Heart left ventricle (tissue), 16 donors: ENCODE measurements around the gene ITK. TPM values are rescaled to one million over a fixed set of nuclear protein-coding genes. Genes with fewer than 3 reads are reported as not detected.

ENCODE experiments used
- ATAC-seq, 4 donors: fragments of 200-7000 bp; cut with Tn5 transposase; one replicate each; pipeline ENCODE4 v1.9.1; 2020 to 2022; ENCODE audit warnings: moderate library complexity in 4 of 4, mild to moderate bottlenecking in 3 of 4, moderate number of reproducible peaks in 1 of 4
- DNase-seq, 5 donors: peaks; one replicate each; pipeline ENCODE4 v3.0.0-alpha.2; 2020
- H3K27ac ChIP-seq, 12 donors: fragments of 200-600 bp; sonication (generic) in 4 of 12; one replicate each; pipeline versions ENCODE4 v1.5.0 to v1.8.0; 2016 to 2022; ENCODE audit warnings: mild to moderate bottlenecking in 2 of 12
- H3K27me3 ChIP-seq, 9 donors: fragments of 200-600 bp; sonication (generic) in 2 of 9; one replicate each; pipeline versions ENCODE4 v1.5.1 to v1.8.0; 2016 to 2022; ENCODE audit warnings: mild to moderate bottlenecking in 3 of 9
- H3K36me3 ChIP-seq, 9 donors: fragments of 200-600 bp; sonication (generic) in 2 of 9; one replicate each; pipeline versions ENCODE4 v1.5.0 to v1.8.0; 2018 to 2022; ENCODE audit warnings: mild to moderate bottlenecking in 2 of 9
- H3K4me1 ChIP-seq, 12 donors: fragments of 200-600 bp; sonication (generic) in 4 of 12; one replicate each; pipeline versions ENCODE4 v1.5.0 to v1.8.0; 2016 to 2022; ENCODE audit warnings: mild to moderate bottlenecking in 3 of 12
- H3K4me3 ChIP-seq, 12 donors: fragments of 200-600 bp; sonication (generic) in 4 of 12; one replicate each; pipeline versions ENCODE4 v1.5.0 to v1.8.0; 2017 to 2022; ENCODE audit warnings: mild to moderate bottlenecking in 9 of 12, moderate library complexity in 4 of 12
- H3K9me3 ChIP-seq, 12 donors: fragments of 200-600 bp; sonication (generic) in 4 of 12; one replicate each; pipeline versions ENCODE4 v1.5.0 to v1.8.0; 2016 to 2022; ENCODE audit warnings: mild to moderate bottlenecking in 1 of 12
- CTCF ChIP-seq, 12 donors: fragments of 200-600 bp; sonication (generic) in 4 of 12; IDR thresholded peaks; one replicate each; pipeline versions ENCODE4 v1.5.0 to v1.8.0; 2018 to 2022; ENCODE audit warnings: antibody characterized with exemption in 12 of 12, mild to moderate bottlenecking in 5 of 12
- POLR2A ChIP-seq, 2 donors: fragments of 450-650 bp; IDR thresholded peaks; one replicate each; pipeline ENCODE4 v1.6.1; 2017; ENCODE audit warnings: antibody characterized with exemption in 2 of 2, mild to moderate bottlenecking in 2 of 2, moderate library complexity in 2 of 2
- WGBS, 4 donors: extraction: QIAGEN DNeasy Blood & Tissue Kit in 2 of 4; methylation state at CpG; one replicate each; pipeline versions ENCODE4 v1.1.5 to v1.1.7; 2013 to 2018; 5-methylcytosine and 5-hydroxymethylcytosine counted together
- intact Hi-C, 10 donors: fragments of 100-400 bp; cut with DNase I; formaldehyde crosslinking; loops; one replicate each; pipeline versions ENCODE4 v1.11.1 to v1.14.2; 2022
- polyA plus RNA-seq, 2 donors: library from polyadenylated mRNA; stranded (reverse); fragments of 200-250 nt; gene quantifications; one replicate each; pipeline ENCODE4 v1.2.3, GENCODE V29; 2013
- total RNA-seq, 9 donors: library from RNA; depleted of rRNA in 2 of 9; stranded (reverse); fragments of >200 nt in 2 of 9; fragmentation: NEBNext Ultra II Directional in 3 of 9; extraction: Animal tissue kit (Norgen Biotek cat#: 25700) in 3 of 9; gene quantifications; one replicate each; pipeline versions ENCODE4 v1.1.0 to v1.2.4, GENCODE V29; 2016 to 2023
- donor health status: ischemic (EF 13 %, LVEDD 7.1; RV severe dilation, severe dysfunction).
- donor health status: healthy with polysubstance abuse.
- donor health status: DM: no; HTN: yes; CAD: no.
- donor health status: DM: no; HTN: no; CAD: no.
- donor health status: ischemic (EF 25% LVEDD 6.9; RV normal size, moderate dysfunction).
- donor health status: ischemic (EF 25% LVEDD 5.7; RV mildly dilated, moderate dysfunction).
- donor health status: healthy.
- donor health status: DM: yes; HTN: yes; CAD: no.
- donor health status: ischemic (EF 35%, LVEDD 5.7; RV mildly dilated, moderate dysfunction).
- donor health status: nonischemic (EF 11% LVEDD 7.7; RV severe dilation, severe dysfunction).
- donor health status: DM: yes; HTN: yes; CAD: no.
- donor health status: PGD.
- donor health status: ischemic (EF 29% LVEDD 5.4; RV normal size, mild dysfunction).
- donor health status: nonischemic (EF 23%, LVEDD 6.1; RV moderate dilation, normal function).

Gene ITK
- total and polyA plus RNA-seq, 11 donors, result 0.09 to 7.3 (median 0.42) TPM

GRCh38 chr5:157222506-157223230 is 42.0 kb downstream of the ITK start:
- WGBS, 4 donors, result 83 to 89% (median 85%) methylated on average over 10 of the region's 10 CpGs
- intact Hi-C loops, result no loop called here
- TF ChIP-seq POLR2A (IDR thresholded peaks at IDR 0.05) (no peak), CTCF (IDR thresholded peaks at IDR 0.05) (no peak)
- H3K9me3 ChIP-seq, result no peaks in the 10 kb centered on the region
- H3K4me1 ChIP-seq, result peaks cover 0 to 21% (median 0%) of the 10 kb centered on the region in 12 donors
- no peak overlapping the region for H3K4me3 ChIP-seq
- no peaks in the 10 kb centered on the region for H3K27me3 ChIP-seq
- H3K27ac ChIP-seq, result peak overlapping the region in 1 of 12 donors; percentile 37
- H3K36me3 ChIP-seq, result no peaks in the 10 kb centered on the region
- DNase-seq (no peak), ATAC-seq (no peak)

GRCh38 chr5:157225469-157226422 is 45.1 kb downstream of the ITK start:
- intact Hi-C loops, result no loop called here
- no peaks in the 10 kb centered on the region for H3K9me3 ChIP-seq
- H3K4me3 ChIP-seq, result no peak overlapping the region
- H3K27me3 ChIP-seq, result no peaks in the 10 kb centered on the region
- no peaks in the 10 kb centered on the region for H3K36me3 ChIP-seq
- H3K4me1 ChIP-seq, result peaks cover 0 to 9% (median 0%) of the 10 kb centered on the region in 12 donors
- H3K27ac ChIP-seq, result peak overlapping the region in 1 of 12 donors; percentile 2
- 68 to 80% (median 75%) methylated on average over 6 of the region's 6 CpGs for WGBS, 4 donors
- no peak for TF ChIP-seq CTCF (IDR thresholded peaks at IDR 0.05)
- no peak for TF ChIP-seq POLR2A (IDR thresholded peaks at IDR 0.05)
- DNase-seq (no peak), ATAC-seq (no peak)

GRCh38 chr5:157230610-157231009 is 50.0 kb downstream of the ITK start:
- no peaks in the 10 kb centered on the region for H3K4me1 ChIP-seq
- no peak overlapping the region for H3K4me3 ChIP-seq
- no peaks in the 10 kb centered on the region for H3K9me3 ChIP-seq
- TF ChIP-seq POLR2A (IDR thresholded peaks at IDR 0.05) (no peak), CTCF (IDR thresholded peaks at IDR 0.05) (no peak)
- H3K36me3 ChIP-seq, result peaks cover 0 to 8% (median 0%) of the 10 kb centered on the region in 9 donors
- intact Hi-C loops, result no loop called here
- no peak overlapping the region for H3K27ac ChIP-seq
- no peaks in the 10 kb centered on the region for H3K27me3 ChIP-seq
- no peak for DNase-seq
- ATAC-seq, result no peak

GRCh38 chr5:157232706-157233105 is 52.1 kb downstream of the ITK start:
- H3K27me3 ChIP-seq, result no peaks in the 10 kb centered on the region
- ATAC-seq, result no peak
- TF ChIP-seq CTCF (IDR thresholded peaks at IDR 0.05), result no peak
- no peak for TF ChIP-seq POLR2A (IDR thresholded peaks at IDR 0.05)
- intact Hi-C loops, result no loop called here
- no peak for DNase-seq
- H3K4me3 ChIP-seq, result no peak overlapping the region
- peaks cover 0 to 11% (median 0%) of the 10 kb centered on the region in 9 donors for H3K36me3 ChIP-seq
- H3K4me1 ChIP-seq, result no peaks in the 10 kb centered on the region
- 65 to 73% (median 71%) methylated on average over 6 of the region's 6 CpGs for WGBS, 4 donors
- no peak overlapping the region for H3K27ac ChIP-seq
- no peaks in the 10 kb centered on the region for H3K9me3 ChIP-seq
